NCI-H82 (cell line): ENCODE measurements around the gene USP10.

Experiments
- DNase-seq: peaks from one replicate; lab custom pipeline; 2025; lab: John Stamatoyannopoulos, UW

Gene USP10

GRCh38 chr16:84751241-84751640, 51.4 kb downstream of the USP10 start:
- no peak for DNase-seq

- DNase-seq, result no peak
These were observed 52.1 kb downstream of the USP10 start for GRCh38 chr16:84751947-84752346.

GRCh38 chr16:84752600-84752999, 52.8 kb downstream of the USP10 start:
- DNase-seq, result no peak

GRCh38 chr16:84753412-84754326, 53.9 kb downstream of the USP10 start:
- peak; percentile 77 for DNase-seq

GRCh38 chr16:84754353-84754856, 54.6 kb downstream of the USP10 start:
- peak; percentile 88 for DNase-seq

- no peak for DNase-seq
These were observed 55.3 kb downstream of the USP10 start for GRCh38 chr16:84754956-84755672.

GRCh38 chr16:84756830-84757229, 57.0 kb downstream of the USP10 start:
- DNase-seq, result no peak

- DNase-seq, result no peak
These were observed 58.8 kb downstream of the USP10 start for GRCh38 chr16:84758627-84759026.

GRCh38 chr16:84759061-84759460, 59.3 kb downstream of the USP10 start:
- no peak for DNase-seq

GRCh38 chr16:84759906-84760305, 60.1 kb downstream of the USP10 start:
- DNase-seq, result no peak

GRCh38 chr16:84761448-84762368, 61.9 kb downstream of the USP10 start:
- DNase-seq, result no peak

GRCh38 chr16:84763164-84763563, 63.4 kb downstream of the USP10 start:
- DNase-seq, result no peak

GRCh38 chr16:84763629-84764028, 63.8 kb downstream of the USP10 start:
- DNase-seq, result no peak

GRCh38 chr16:84764970-84765369, 65.2 kb downstream of the USP10 start:
- no peak for DNase-seq

GRCh38 chr16:84765616-84766580, 66.1 kb downstream of the USP10 start:
- no peak for DNase-seq

- no peak for DNase-seq
These were observed 67.4 kb downstream of the USP10 start for GRCh38 chr16:84766978-84767773.

GRCh38 chr16:84768061-84768807, 68.4 kb downstream of the USP10 start:
- no peak for DNase-seq

- no peak for DNase-seq
These were observed 69.0 kb downstream of the USP10 start for GRCh38 chr16:84768808-84769197.

GRCh38 chr16:84769416-84769815, 69.6 kb downstream of the USP10 start:
- no peak for DNase-seq
